GM18505 (cell line): ENCODE results near the gene POLR2E.

ENCODE experiments used
- ATAC-seq: cut with Tn5 transposase; IDR thresholded peaks from one replicate; pipeline ENCODE4 v1.9.1; 2021; ENCODE audit not compliant: unreplicated experiment
- POLR2A ChIP-seq: IDR thresholded peaks from 4 replicates; pipeline ENCODE4 v1.6.1; 2011; ENCODE audit warnings: borderline replicate concordance; ENCODE audit not compliant: insufficient read depth, insufficient read length; ENCODE audit errors: extremely low read depth

POLR2E gene

GRCh38 chr19:1040476-1041271 is 54.5 kb downstream of the POLR2E start:
- ATAC-seq: peak; percentile 28
- no peak for TF ChIP-seq POLR2A

DNA sequence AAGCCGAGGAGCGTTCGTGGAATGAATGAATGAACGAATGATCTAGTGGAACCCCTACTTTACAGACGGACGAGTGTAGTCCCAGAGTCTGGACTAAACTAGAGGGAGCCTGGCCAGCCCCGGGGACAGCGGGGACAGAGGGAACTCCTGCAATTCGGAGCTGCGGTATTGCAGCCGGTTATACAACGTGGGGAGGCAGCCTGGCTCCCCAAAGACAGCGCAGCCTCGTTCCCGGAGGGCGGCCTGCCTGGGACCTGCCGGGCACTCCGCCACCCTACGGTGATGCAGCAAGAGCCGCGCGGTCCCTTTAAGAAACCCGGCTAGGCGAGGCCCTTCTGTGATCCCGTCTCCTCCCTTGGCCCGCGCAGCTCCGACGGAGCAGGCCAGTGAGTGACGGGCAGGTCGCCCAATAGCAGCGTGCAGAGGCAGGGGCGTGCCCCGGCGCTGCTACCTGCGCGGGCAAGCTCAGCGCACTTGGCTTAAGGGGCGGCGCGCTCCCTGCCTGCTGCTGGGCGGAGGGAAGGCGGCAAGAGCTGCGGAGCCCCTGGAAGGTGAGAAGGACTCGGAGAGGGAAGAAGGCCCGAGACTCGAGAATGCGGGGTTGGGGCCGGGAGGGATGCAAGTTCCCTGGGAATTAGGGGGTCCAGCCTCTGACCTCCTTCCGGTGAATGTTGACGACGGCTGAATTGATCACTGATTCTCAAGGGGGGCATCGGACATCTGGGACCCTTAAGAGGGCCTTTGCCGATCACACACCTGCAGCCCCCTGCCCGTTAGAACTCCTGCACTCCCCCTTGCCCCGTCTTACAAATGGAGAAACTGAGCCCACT is 55.3 kb downstream of the POLR2E start, which contains the start of gene ABCA7:
ABCA7 (plus strand) TSS at position 462 of the 830 bp plus-strand sequence. CDS start 1,255 bp downstream, outside the sequence.
- ATAC-seq: peak; percentile 70
- peak; percentile 61 for TF ChIP-seq POLR2A

DNA sequence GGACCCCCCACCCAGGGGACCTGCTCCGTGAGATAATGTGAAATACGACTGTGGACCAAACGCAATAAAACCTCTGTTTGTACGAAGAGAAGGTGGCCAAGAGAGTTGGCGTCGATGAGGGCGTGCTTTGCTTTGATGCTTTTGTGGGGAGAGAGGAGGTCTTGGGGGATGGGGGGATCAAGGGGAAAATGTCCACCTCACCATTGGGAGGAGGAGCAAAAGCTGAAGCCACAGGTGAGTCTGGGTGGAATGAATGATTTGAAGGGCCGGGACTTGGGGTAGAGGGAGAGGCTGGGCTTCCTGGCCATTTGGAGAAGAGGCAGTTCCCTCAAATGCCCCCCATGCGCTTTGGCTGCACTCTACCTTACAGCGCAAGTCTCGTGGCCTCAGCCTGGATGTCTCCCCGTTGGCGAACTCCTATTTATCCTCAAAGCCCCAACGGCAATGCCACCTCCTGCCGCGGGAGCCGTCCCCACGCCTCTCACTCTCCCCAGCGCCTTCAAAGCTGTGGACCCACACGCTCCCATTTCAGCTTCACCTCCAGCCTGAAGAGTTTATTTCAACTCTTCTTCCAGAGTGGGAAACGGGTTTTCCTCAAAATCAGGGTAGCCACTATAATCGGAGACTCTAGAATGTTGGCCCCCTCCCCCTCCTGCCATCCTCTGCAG is 56.1 kb downstream of the POLR2E start:
- no peak for ATAC-seq
- no peak for TF ChIP-seq POLR2A

DNA sequence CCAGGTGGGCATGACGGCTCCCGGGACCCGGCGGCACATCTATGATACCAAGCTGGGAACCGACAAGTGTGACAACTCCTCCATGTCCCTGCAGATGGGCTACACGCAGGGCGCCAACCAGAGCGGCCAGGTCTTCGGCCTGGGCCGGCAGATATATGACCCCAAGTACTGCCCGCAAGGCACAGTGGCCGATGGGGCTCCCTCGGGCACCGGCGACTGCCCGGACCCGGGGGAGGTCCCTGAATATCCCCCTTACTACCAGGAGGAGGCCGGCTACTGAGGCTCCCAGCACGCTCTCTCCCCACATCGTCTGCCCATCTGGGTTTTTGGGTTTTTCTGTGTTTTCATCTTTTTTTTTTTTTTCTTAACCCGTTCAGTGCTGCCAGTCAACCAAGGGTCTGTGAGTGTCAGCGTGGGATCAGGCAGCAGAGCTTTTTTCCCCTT is 57.5 kb downstream of the POLR2E start:
- ATAC-seq: no peak

More for the DNA sequence above, 57.5 kb downstream of the POLR2E start:
- no peak for TF ChIP-seq POLR2A
